Adrenal gland (tissue), 5 donors: ENCODE data around the gene KCNK16.

Experiments used
- CTCF ChIP-seq, 6 experiments: fragments of 450-650 bp in 4 of 6; fragments of 200-600 bp in 2 of 6; sonication (generic) in 1 of 6; IDR thresholded peaks; 1 replicate in 5 of 6; 2 replicates in 1 of 6; pipeline versions ENCODE4 v1.5.1 to v1.8.0; 2016 to 2021; ENCODE audit warnings: antibody characterized with exemption in 6 of 6, mild to moderate bottlenecking in 2 of 6, moderate library complexity in 1 of 6
- POLR2A ChIP-seq, 2 donors: fragments of 450-650 bp; IDR thresholded peaks; one replicate each; pipeline ENCODE4 v1.6.1; 2017; ENCODE audit warnings: antibody characterized with exemption in 2 of 2, mild to moderate bottlenecking in 2 of 2, moderate library complexity in 1 of 2
- donor health status: DM: no; HTN: no; CAD: no.

DNA sequence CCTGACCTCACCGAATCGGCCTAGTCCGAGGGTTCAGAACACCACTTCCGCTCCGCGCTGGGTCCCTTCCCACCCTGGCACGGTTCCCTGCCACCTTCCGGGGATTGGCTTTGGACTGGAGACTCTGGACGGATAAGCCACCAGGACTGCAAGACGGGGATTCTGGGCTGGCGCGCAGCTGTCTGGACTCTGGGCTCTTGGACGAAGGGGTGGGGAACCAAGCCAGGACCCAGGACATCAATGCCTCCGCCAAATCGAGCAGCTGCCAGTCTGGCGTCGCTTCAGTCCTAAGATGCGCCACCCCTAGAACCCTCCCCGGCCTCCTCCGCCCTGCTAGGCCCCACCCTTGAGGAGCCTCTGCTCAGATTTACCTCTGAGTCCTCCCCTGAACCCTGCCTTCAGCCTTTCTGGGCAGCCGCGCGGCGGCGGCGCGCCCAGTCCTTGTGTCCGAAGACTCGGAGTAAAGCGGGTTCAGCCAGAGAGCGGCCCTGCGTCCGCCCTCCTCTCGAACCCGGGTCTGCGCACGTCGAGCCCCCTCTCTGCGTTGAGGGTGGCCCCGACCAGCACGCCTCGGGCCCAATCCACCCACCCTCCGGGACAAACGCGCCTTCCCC, 9.5 kb downstream of the KCNK16 start:
- TF ChIP-seq POLR2A (IDR thresholded peaks at IDR 0.05) = no peak
- no peak for TF ChIP-seq CTCF (IDR thresholded peaks at IDR 0.05)
